CD4-positive, CD25-positive, alpha-beta regulatory T cell (primary cell): ENCODE measurements around the gene TMED4. TPM values are rescaled to one million over a fixed set of nuclear protein-coding genes. Genes with fewer than 3 reads are reported as not detected.

ENCODE experiments used
- ATAC-seq, 2 donors: fragments of 150-1000 bp; cut with Tn5 transposase; one replicate each; pipeline ENCODE4 v1.10.0; 2021; ENCODE audit warnings: low read depth in 2 of 2, moderate number of reproducible peaks in 2 of 2, moderate library complexity in 1 of 2
- DNase-seq, 3 donors: peaks; one replicate each; pipeline versions ENCODE4 v3.0.0 to v3.0.0-alpha.2; 2012 to 2022; ENCODE audit warnings: mixed read lengths in 1 of 3
- H3K27ac ChIP-seq: one replicate; pipeline ENCODE4 v1.7.0; 2013; ENCODE audit warnings: mild to moderate bottlenecking, low read length; ENCODE audit not compliant: insufficient read depth, poor library complexity, severe bottlenecking
- H3K27me3 ChIP-seq: one replicate; pipeline ENCODE4 v1.7.0; 2013; ENCODE audit warnings: low read length; ENCODE audit not compliant: control insufficient read depth, insufficient read depth
- H3K36me3 ChIP-seq: one replicate; pipeline ENCODE4 v1.7.0; 2013; ENCODE audit warnings: mild to moderate bottlenecking, low read length, moderate library complexity; ENCODE audit not compliant: control insufficient read depth, insufficient read depth
- H3K4me1 ChIP-seq: 2 replicates; pipeline ENCODE4 v1.7.0; 2013; ENCODE audit warnings: mild to moderate bottlenecking, low read length; ENCODE audit not compliant: insufficient read depth, control insufficient read depth, poor library complexity, severe bottlenecking
- H3K4me3 ChIP-seq: one replicate; pipeline ENCODE4 v1.7.0; 2013; ENCODE audit warnings: low read depth, mild to moderate bottlenecking, low read length, moderate library complexity
- H3K9me3 ChIP-seq, 2 experiments: 1 replicate in 1 of 2; 2 replicates in 1 of 2; pipeline ENCODE4 v1.7.0; 2013; ENCODE audit warnings: low read length in 2 of 2, mild to moderate bottlenecking in 1 of 2, moderate library complexity in 1 of 2; ENCODE audit not compliant: control insufficient read depth in 2 of 2
- H3K27ac Mint-ChIP-seq, 3 donors: one replicate each; pipeline ENCODE4 v1.8.0; 2020 to 2022; ENCODE audit warnings: mild to moderate bottlenecking in 3 of 3, mixed read lengths in 3 of 3, moderate library complexity in 2 of 3
- H3K27me3 Mint-ChIP-seq: one replicate; pipeline ENCODE4 v1.8.0; 2022; ENCODE audit warnings: mild to moderate bottlenecking, mixed read lengths
- H3K36me3 Mint-ChIP-seq: one replicate; pipeline ENCODE4 v1.8.0; 2020; ENCODE audit warnings: mixed read lengths
- H3K4me1 Mint-ChIP-seq, 4 donors: one replicate each; pipeline ENCODE4 v1.8.0; 2020 to 2022; ENCODE audit warnings: mixed read lengths in 4 of 4, mild to moderate bottlenecking in 1 of 4
- H3K4me3 Mint-ChIP-seq, 4 donors: one replicate each; pipeline ENCODE4 v1.8.0; 2020 to 2022; ENCODE audit warnings: mild to moderate bottlenecking in 4 of 4, mixed read lengths in 4 of 4, moderate library complexity in 3 of 4
- H3K9me3 Mint-ChIP-seq, 7 donors: one replicate each; pipeline ENCODE4 v1.8.0; 2020 to 2022; ENCODE audit warnings: mixed read lengths in 7 of 7, mild to moderate bottlenecking in 3 of 7, moderate library complexity in 2 of 7
- polyA plus RNA-seq, 4 donors: library from polyadenylated mRNA; unstranded; fragments of 300-500 nt; fragmentation: Illumina TruSeq; gene quantifications; one replicate each; pipeline ENCODE4 v1.2.3, GENCODE V29; 2021
- total RNA-seq: library from RNA; stranded (reverse); gene quantifications from one replicate; pipeline ENCODE4 v1.2.3, GENCODE V29; 2022

The TMED4 gene
- total and polyA plus RNA-seq, 5 donors from 2014 or later: 67.6 to 97.5 (median 75.2) TPM

DNA sequence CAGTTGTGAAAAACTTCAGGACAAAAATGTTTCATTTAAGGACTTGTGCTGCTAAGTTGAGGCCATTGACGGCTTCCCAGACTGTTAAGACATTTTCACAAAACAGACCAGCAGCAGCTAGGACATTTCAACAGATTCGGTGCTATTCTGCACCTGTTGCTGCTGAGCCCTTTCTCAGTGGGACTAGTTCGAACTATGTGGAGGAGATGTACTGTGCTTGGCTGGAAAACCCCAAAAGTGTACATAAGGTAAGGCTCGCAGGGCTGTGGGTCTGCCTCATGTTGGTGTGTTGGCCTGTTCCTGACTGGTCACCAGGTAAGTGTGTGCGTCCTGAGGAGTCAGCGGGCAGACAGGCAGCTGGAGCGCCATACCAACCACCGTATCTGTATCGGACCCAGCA is 42.3 kb upstream of the TMED4 start:
- H3K4me1 ChIP-seq: peaks cover 83% of the 10 kb centered on the region
- no peak for ATAC-seq
- H3K36me3 Mint-ChIP-seq: peaks cover 23% of the 10 kb centered on the region

DNA sequence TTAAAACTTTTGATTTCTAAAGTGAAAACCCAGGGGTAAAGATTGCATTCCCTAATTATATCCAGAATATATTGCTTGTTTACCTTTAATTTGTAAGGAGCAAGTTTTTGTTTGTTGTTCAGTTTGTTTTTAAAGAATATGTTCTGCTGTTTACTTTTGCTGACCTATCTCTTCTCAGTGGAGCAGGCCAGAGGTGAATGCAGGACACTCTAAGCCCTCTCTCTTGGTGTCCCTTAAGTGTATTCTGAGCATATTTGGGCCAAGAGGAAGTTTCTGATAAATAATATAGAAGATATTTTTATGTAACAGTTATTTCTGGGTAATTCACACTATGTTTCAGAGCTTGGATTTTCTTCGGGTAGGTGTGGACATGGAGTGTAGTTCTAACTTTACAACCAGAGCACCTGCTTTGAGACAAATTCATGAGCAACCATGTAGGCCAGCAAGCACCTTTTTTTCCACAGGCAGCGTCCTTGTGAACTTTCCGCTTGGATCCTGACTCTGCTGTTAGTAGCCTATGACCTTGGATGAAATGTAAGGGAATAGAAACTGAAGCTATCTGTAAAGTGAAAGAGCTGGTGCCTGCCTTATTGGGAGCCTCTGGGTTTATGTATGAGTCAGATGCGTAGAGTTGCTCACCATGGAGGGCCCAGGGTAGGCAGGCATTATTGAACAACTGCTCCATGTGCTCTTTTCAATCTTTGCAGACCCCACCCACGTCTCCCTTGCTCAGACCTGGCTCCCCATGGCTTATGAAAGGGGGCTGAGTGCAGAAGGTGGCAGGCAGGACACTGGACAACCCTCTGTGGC is 40.5 kb upstream of the TMED4 start:
- no peaks in the 10 kb centered on the region for H3K27me3 Mint-ChIP-seq
- Histone ChIP-seq H3K27ac (peak overlapping the region; percentile 98), H3K4me1 (peaks cover 84% of the 10 kb centered on the region), H3K9me3 (no peaks in the 10 kb centered on the region), H3K36me3 (peaks cover 9% of the 10 kb centered on the region), H3K27me3 (no peaks in the 10 kb centered on the region), H3K4me3 (peak overlapping the region; percentile 80)
- peaks cover 0 to 2% (median 0%) of the 10 kb centered on the region in 7 donors for H3K9me3 Mint-ChIP-seq
- ATAC-seq (peak; percentile 69 to 73), DNase-seq (peak in 1 of 3 donors; percentile 72)
- peak overlapping the region; percentile 89 to 94 (median 93) for H3K27ac Mint-ChIP-seq
- peaks cover 31% of the 10 kb centered on the region for H3K36me3 Mint-ChIP-seq
- H3K4me1 Mint-ChIP-seq: peaks cover 36 to 96% (median 81%) of the 10 kb centered on the region in 4 donors
- H3K4me3 Mint-ChIP-seq: peak overlapping the region; percentile 73 to 93 (median 86)

More for the DNA sequence above, 42.3 kb upstream of the TMED4 start:
- Mint-ChIP-seq H3K4me3 (peak overlapping the region; percentile 82 to 93 (median 86)), H3K4me1 (peaks cover 27 to 91% (median 70%) of the 10 kb centered on the region in 4 donors), H3K27me3 (no peaks in the 10 kb centered on the region), H3K9me3 (peaks cover 0 to 5% (median 0%) of the 10 kb centered on the region in 7 donors), H3K27ac (peak overlapping the region; percentile 89 to 94 (median 93))
- Histone ChIP-seq H3K36me3 (peaks cover 9% of the 10 kb centered on the region), H3K27me3 (no peaks in the 10 kb centered on the region), H3K9me3 (no peaks in the 10 kb centered on the region), H3K4me3 (peak overlapping the region; percentile 80), H3K27ac (peak overlapping the region; percentile 98)
- DNase-seq: no peak

DNA sequence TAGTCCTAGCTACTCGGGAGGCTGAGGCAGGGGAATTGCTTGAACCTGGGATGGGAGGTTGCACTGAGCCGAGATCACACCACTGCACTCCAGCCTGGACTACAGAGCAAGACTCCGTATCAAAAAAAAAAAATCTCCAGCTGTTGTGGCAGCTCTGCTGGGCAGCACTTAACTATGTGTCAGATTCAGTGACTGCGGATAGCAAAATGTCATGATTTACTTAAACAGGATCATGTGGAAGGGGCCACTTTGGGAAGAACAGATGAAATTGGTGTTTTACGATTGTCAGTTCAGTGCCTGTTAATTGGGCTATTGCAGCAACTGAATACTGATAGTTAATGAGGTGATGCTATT is 39.7 kb upstream of the TMED4 start:
- peaks cover 43 to 100% (median 86%) of the 10 kb centered on the region in 4 donors for H3K4me1 Mint-ChIP-seq
- ATAC-seq: no peak

DNA sequence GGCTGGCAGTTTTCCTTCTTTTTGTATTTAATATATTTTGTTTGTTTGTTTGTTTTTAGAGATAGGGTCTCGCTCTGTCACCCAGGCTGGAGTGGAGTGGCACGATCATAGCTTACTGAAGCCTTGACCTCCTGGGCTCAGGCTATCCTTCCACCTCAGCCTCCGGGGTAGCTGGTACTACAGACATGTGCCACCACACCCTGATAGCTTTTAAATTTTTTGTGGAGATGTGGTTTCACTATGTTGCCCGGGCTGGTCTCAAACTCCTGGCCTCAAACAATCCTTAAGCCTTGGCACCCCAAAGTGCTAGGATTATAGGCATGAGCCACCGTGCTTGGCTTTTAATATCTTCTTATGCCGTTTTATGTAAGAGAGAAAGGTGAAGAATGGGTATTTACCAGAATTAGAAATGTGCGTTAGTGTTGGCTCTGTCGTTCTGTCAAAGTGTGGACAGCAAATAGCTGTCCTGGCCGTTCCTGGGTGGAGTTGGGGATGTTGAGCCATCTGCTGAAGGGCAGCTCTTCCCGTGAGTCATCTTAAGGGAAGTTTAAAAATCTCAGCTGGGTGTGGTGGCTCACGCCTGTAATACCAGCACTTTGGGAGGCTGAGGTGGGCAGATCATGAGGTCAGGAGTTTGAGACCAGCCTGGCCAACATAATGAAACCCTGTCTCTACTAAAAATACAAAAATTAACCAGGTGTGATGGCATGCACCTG is 39.2 kb upstream of the TMED4 start:
- H3K36me3 Mint-ChIP-seq: peaks cover 28% of the 10 kb centered on the region
- peak overlapping the region; percentile 5 to 83 (median 74) for H3K4me3 Mint-ChIP-seq
- H3K4me1 Mint-ChIP-seq: peaks cover 44 to 97% (median 83%) of the 10 kb centered on the region in 4 donors
- Histone ChIP-seq H3K4me1 (peaks cover 80% of the 10 kb centered on the region), H3K27ac (peak overlapping the region; percentile 98), H3K9me3 (no peaks in the 10 kb centered on the region), H3K36me3 (peaks cover 9% of the 10 kb centered on the region), H3K4me3 (no peak overlapping the region), H3K27me3 (no peaks in the 10 kb centered on the region)
- DNase-seq (no peak), ATAC-seq (no peak)
- H3K9me3 Mint-ChIP-seq: peaks cover 0 to under 1% (median 0%) of the 10 kb centered on the region in 7 donors
- peak overlapping the region; percentile 79 to 94 (median 93) for H3K27ac Mint-ChIP-seq
- no peaks in the 10 kb centered on the region for H3K27me3 Mint-ChIP-seq

More for the DNA sequence above, 39.7 kb upstream of the TMED4 start:
- Mint-ChIP-seq H3K4me3 (peak overlapping the region in 3 of 4 donors; percentile 70 to 83 (median 79)), H3K27ac (peak overlapping the region; percentile 79 to 94 (median 93)), H3K36me3 (peaks cover 31% of the 10 kb centered on the region), H3K9me3 (peaks cover 0 to 2% (median 0%) of the 10 kb centered on the region in 7 donors), H3K27me3 (no peaks in the 10 kb centered on the region)
- H3K9me3 ChIP-seq: no peaks in the 10 kb centered on the region
- peaks cover 84% of the 10 kb centered on the region for H3K4me1 ChIP-seq
- peak overlapping the region; percentile 80 for H3K4me3 ChIP-seq
- no peaks in the 10 kb centered on the region for H3K27me3 ChIP-seq
- DNase-seq: no peak
- peak overlapping the region; percentile 98 for H3K27ac ChIP-seq
- H3K36me3 ChIP-seq: peaks cover 9% of the 10 kb centered on the region

DNA sequence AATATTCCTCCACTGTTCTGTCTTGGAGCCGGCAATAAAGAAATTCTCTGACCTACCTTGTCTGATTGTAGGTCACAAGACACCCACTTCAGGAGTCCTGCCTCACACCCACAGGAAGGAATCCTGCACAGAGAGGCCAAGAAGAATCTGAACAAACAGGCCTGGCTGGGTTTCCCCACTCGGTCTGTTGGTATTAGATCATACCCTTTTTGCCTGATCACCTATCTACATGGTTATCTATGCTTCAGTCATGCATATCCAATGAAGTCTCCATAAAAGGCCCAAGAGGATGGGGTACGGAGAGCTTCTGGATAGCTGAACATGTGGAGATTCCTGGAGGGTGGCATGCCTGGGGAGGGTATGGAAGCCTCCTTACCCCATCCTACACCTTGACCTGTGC is 36.7 kb upstream of the TMED4 start:
- peaks cover 80% of the 10 kb centered on the region for H3K4me1 ChIP-seq
- peak overlapping the region; percentile 76 for H3K27ac ChIP-seq
- H3K36me3 Mint-ChIP-seq: peaks cover 22% of the 10 kb centered on the region
- ATAC-seq (no peak), DNase-seq (no peak)
- H3K27ac Mint-ChIP-seq: peak overlapping the region; percentile 92 to 94 (median 92)
- no peaks in the 10 kb centered on the region for H3K9me3 ChIP-seq
- H3K27me3 Mint-ChIP-seq: no peaks in the 10 kb centered on the region
- peak overlapping the region; percentile 48 for H3K4me3 ChIP-seq
- H3K9me3 Mint-ChIP-seq: no peaks in the 10 kb centered on the region
- H3K4me1 Mint-ChIP-seq: peaks cover 56 to 96% (median 82%) of the 10 kb centered on the region in 4 donors
- H3K27me3 ChIP-seq: no peaks in the 10 kb centered on the region
- peak overlapping the region; percentile 56 to 88 (median 76) for H3K4me3 Mint-ChIP-seq
- no peaks in the 10 kb centered on the region for H3K36me3 ChIP-seq

DNA sequence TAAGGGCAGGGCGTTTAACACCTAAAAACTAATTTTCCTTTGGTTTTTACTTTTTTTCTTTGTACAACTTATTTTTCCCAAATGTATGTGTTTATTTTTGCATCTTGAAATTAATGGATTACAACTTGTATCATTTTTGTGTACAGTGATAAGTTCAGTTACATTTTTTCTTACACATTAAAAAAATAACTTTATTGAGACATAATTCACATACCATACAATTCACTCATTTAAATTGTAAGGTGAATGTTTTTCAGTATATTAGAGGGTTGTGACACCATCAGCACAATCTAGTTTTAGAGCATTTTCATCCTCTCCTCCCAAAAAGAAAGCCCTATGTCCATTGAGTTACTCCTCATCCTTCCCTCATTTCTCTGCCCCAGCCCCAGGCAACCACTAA is 36.0 kb upstream of the TMED4 start:
- Mint-ChIP-seq H3K27ac (peak overlapping the region; percentile 91 to 94 (median 92)), H3K4me1 (peaks cover 54 to 89% (median 76%) of the 10 kb centered on the region in 4 donors), H3K9me3 (no peaks in the 10 kb centered on the region), H3K4me3 (peak overlapping the region; percentile 45 to 88 (median 76)), H3K27me3 (no peaks in the 10 kb centered on the region), H3K36me3 (peaks cover 21% of the 10 kb centered on the region)
- H3K4me3 ChIP-seq: peak overlapping the region; percentile 48
- peak overlapping the region; percentile 76 for H3K27ac ChIP-seq
- no peaks in the 10 kb centered on the region for H3K36me3 ChIP-seq
- peaks cover 74% of the 10 kb centered on the region for H3K4me1 ChIP-seq
- ATAC-seq (no peak), DNase-seq (no peak)
- no peaks in the 10 kb centered on the region for H3K9me3 ChIP-seq
- H3K27me3 ChIP-seq: no peaks in the 10 kb centered on the region

DNA sequence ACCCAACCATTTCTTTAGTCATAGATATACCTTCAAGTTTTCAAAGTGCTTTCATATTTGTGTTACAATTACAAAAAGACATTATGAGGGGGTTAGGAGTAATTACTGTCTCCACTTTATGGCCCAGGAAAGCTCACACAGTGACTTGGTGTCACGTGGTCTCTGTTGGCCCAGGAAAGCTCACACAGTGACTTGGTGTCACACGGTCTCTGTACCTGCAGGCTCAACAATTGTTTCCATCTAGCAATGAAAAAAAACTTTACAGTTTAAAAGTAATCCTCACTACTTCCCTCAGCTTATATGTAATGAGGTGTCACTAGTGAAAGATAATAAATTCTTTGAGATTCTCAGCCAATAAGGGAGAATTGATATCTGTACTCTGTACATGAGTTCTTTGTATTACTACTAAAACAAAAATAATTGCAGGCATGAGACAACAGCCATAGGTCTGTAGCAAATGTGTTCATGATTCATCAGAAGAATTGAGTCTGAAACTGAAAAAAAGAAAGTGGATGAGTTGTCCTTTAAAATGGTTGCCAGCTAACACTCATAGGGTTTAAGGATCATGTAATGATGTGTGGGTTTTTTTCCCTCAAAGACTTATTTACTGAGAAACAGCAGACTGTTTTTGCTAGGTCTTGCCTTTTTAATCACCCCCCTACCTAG is 35.3 kb upstream of the TMED4 start:
- Mint-ChIP-seq H3K9me3 (no peaks in the 10 kb centered on the region), H3K4me1 (peaks cover 54 to 86% (median 71%) of the 10 kb centered on the region in 4 donors), H3K27me3 (no peaks in the 10 kb centered on the region), H3K27ac (peak overlapping the region; percentile 91 to 94 (median 92)), H3K4me3 (peak overlapping the region; percentile 45 to 83 (median 72)), H3K36me3 (peaks cover 21% of the 10 kb centered on the region)
- Histone ChIP-seq H3K4me3 (peak overlapping the region; percentile 48), H3K9me3 (no peaks in the 10 kb centered on the region), H3K27ac (peak overlapping the region; percentile 76), H3K27me3 (no peaks in the 10 kb centered on the region), H3K36me3 (no peaks in the 10 kb centered on the region), H3K4me1 (peaks cover 67% of the 10 kb centered on the region)
- ATAC-seq (peak; percentile 49 to 51), DNase-seq (no peak)
